ENCODE data around the gene ACAT2.

ACAT2 gene

GRCh38 chr6:159819098-159819497 lies 57.3 kb downstream of the ACAT2 start:
- Histone ChIP-seq H2AFZ (ENCODE audit: insufficient read depth, low read length, poor library complexity) (no peak overlapping the region), H3K36me3 (ENCODE audit: control insufficient read depth in 1 of 2, insufficient read depth in 2 of 2, low read length in 2 of 2) (peaks cover 0 to 4% of the 10 kb centered on the region in 2 experiments), H3K79me1 (ENCODE audit: low read length) (peaks cover 11% of the 10 kb centered on the region), H3K9me3 (ENCODE audit: insufficient read depth, low read depth, low read length) (peaks cover 8% of the 10 kb centered on the region), H3K79me2 (ENCODE audit: control insufficient read depth, insufficient read depth, low read length, poor library complexity) (no peaks in the 10 kb centered on the region), H3K4me1 (ENCODE audit: control insufficient read depth in 1 of 2, insufficient read depth in 2 of 2, low read length in 2 of 2) (peaks cover 8 to 17% of the 10 kb centered on the region in 2 experiments), H2BK12ac (ENCODE audit: low read length) (no peak overlapping the region), H3K27ac (ENCODE audit: low read depth, low read length) (no peak overlapping the region), H4K91ac (ENCODE audit: low read depth, low read length) (no peak overlapping the region), H3K18ac (ENCODE audit: low read length) (no peak overlapping the region), H4K12ac (ENCODE audit: low read depth, low read length) (no peak overlapping the region), H2BK5ac (ENCODE audit: low read depth, low read length, poor library complexity) (no peak overlapping the region), H3K23ac (ENCODE audit: low read length) (no peak overlapping the region), H3K4me2 (ENCODE audit: low read length) (no peak overlapping the region), H3K14ac (ENCODE audit: low read length) (no peak overlapping the region), H2BK120ac (ENCODE audit: insufficient read depth, low read length, poor library complexity) (no peak overlapping the region), H3K4ac (ENCODE audit: low read depth, low read length) (no peak overlapping the region), H4K8ac (ENCODE audit: low read depth, low read length) (no peak overlapping the region), H3K9ac (ENCODE audit: low read length) (no peak overlapping the region), H3K27me3 (ENCODE audit: insufficient read depth, low read length) (no peaks in the 10 kb centered on the region), H2AK5ac (ENCODE audit: low read length) (no peak overlapping the region), H3K4me3 (ENCODE audit: low read depth, low read length) (no peak overlapping the region)
- WGBS (ENCODE audit: extremely low coverage, insufficient coverage, insufficient read length), result no CpG with 5 or more reads among the region's 16 CpGs
- no peak for DNase-seq

GRCh38 chr6:159819932-159820640 lies 58.2 kb downstream of the ACAT2 start:
- DNase-seq, result no peak
- Histone ChIP-seq H2BK5ac (ENCODE audit: low read depth, low read length, poor library complexity) (no peak overlapping the region), H2BK12ac (ENCODE audit: low read length) (no peak overlapping the region), H4K12ac (ENCODE audit: low read depth, low read length) (no peak overlapping the region), H2AK5ac (ENCODE audit: low read length) (no peak overlapping the region), H3K9ac (ENCODE audit: low read length) (no peak overlapping the region), H3K18ac (ENCODE audit: low read length) (no peak overlapping the region), H3K4me2 (ENCODE audit: low read length) (no peak overlapping the region), H3K4me1 (ENCODE audit: control insufficient read depth in 1 of 2, insufficient read depth in 2 of 2, low read length in 2 of 2) (peaks cover 4 to 8% of the 10 kb centered on the region in 2 experiments), H3K23ac (ENCODE audit: low read length) (no peak overlapping the region), H3K14ac (ENCODE audit: low read length) (no peak overlapping the region), H3K27ac (ENCODE audit: low read depth, low read length) (no peak overlapping the region), H3K79me1 (ENCODE audit: low read length) (peaks cover 3% of the 10 kb centered on the region), H2AFZ (ENCODE audit: insufficient read depth, low read length, poor library complexity) (no peak overlapping the region), H3K27me3 (ENCODE audit: insufficient read depth, low read length) (no peaks in the 10 kb centered on the region), H3K79me2 (ENCODE audit: control insufficient read depth, insufficient read depth, low read length, poor library complexity) (no peaks in the 10 kb centered on the region), H3K4ac (ENCODE audit: low read depth, low read length) (no peak overlapping the region), H3K36me3 (ENCODE audit: control insufficient read depth in 1 of 2, insufficient read depth in 2 of 2, low read length in 2 of 2) (peaks cover 0 to 4% of the 10 kb centered on the region in 2 experiments), H2BK120ac (ENCODE audit: insufficient read depth, low read length, poor library complexity) (no peak overlapping the region), H3K4me3 (ENCODE audit: low read depth, low read length) (no peak overlapping the region), H3K9me3 (ENCODE audit: insufficient read depth, low read depth, low read length) (peaks cover 6% of the 10 kb centered on the region), H4K91ac (ENCODE audit: low read depth, low read length) (no peak overlapping the region), H4K8ac (ENCODE audit: low read depth, low read length) (no peak overlapping the region)
- no CpG with 5 or more reads among the region's 28 CpGs for WGBS (ENCODE audit: extremely low coverage, insufficient coverage, insufficient read length)

- no peak overlapping the region for H2BK5ac ChIP-seq (ENCODE audit: low read depth, low read length, poor library complexity)
- no peak for DNase-seq
- H3K18ac ChIP-seq (ENCODE audit: low read length), result no peak overlapping the region
- H2BK12ac ChIP-seq (ENCODE audit: low read length), result no peak overlapping the region
- no CpG with 5 or more reads among the region's 11 CpGs for WGBS (ENCODE audit: extremely low coverage, insufficient coverage, insufficient read length)
- no peak overlapping the region for H3K14ac ChIP-seq (ENCODE audit: low read length)
- no peak overlapping the region for H3K4me2 ChIP-seq (ENCODE audit: low read length)
- H3K9ac ChIP-seq (ENCODE audit: low read length), result no peak overlapping the region
- H3K4ac ChIP-seq (ENCODE audit: low read depth, low read length), result no peak overlapping the region
- H3K79me2 ChIP-seq (ENCODE audit: control insufficient read depth, insufficient read depth, low read length, poor library complexity), result no peaks in the 10 kb centered on the region
- H3K27me3 ChIP-seq (ENCODE audit: insufficient read depth, low read length), result no peaks in the 10 kb centered on the region
- H3K27ac ChIP-seq (ENCODE audit: low read depth, low read length), result no peak overlapping the region
- H3K9me3 ChIP-seq (ENCODE audit: insufficient read depth, low read depth, low read length), result peaks cover 6% of the 10 kb centered on the region
- no peak overlapping the region for H3K23ac ChIP-seq (ENCODE audit: low read length)
- H4K91ac ChIP-seq (ENCODE audit: low read depth, low read length), result no peak overlapping the region
- peaks cover 0 to 3% of the 10 kb centered on the region in 2 experiments for H3K4me1 ChIP-seq (ENCODE audit: control insufficient read depth in 1 of 2, insufficient read depth in 2 of 2, low read length in 2 of 2)
- no peak overlapping the region for H4K8ac ChIP-seq (ENCODE audit: low read depth, low read length)
- H2AK5ac ChIP-seq (ENCODE audit: low read length), result no peak overlapping the region
- H4K12ac ChIP-seq (ENCODE audit: low read depth, low read length), result no peak overlapping the region
- H3K79me1 ChIP-seq (ENCODE audit: low read length), result peaks cover 2% of the 10 kb centered on the region
- H3K4me3 ChIP-seq (ENCODE audit: low read depth, low read length), result no peak overlapping the region
- H3K36me3 ChIP-seq (ENCODE audit: control insufficient read depth in 1 of 2, insufficient read depth in 2 of 2, low read length in 2 of 2), result peaks cover 0 to 4% of the 10 kb centered on the region in 2 experiments
- H2AFZ ChIP-seq (ENCODE audit: insufficient read depth, low read length, poor library complexity), result no peak overlapping the region
- H2BK120ac ChIP-seq (ENCODE audit: insufficient read depth, low read length, poor library complexity), result no peak overlapping the region
Measured at GRCh38 chr6:159821122-159821521, 59.3 kb downstream of the ACAT2 start.

GRCh38 chr6:159821726-159822125 lies 59.9 kb downstream of the ACAT2 start:
- WGBS (ENCODE audit: extremely low coverage, insufficient coverage, insufficient read length), result no CpG with 5 or more reads among the region's 10 CpGs
- no peak overlapping the region for H3K23ac ChIP-seq (ENCODE audit: low read length)
- no peak overlapping the region for H3K9ac ChIP-seq (ENCODE audit: low read length)
- H4K8ac ChIP-seq (ENCODE audit: low read depth, low read length), result no peak overlapping the region
- DNase-seq, result no peak
- H3K79me2 ChIP-seq (ENCODE audit: control insufficient read depth, insufficient read depth, low read length, poor library complexity), result no peaks in the 10 kb centered on the region
- no peak overlapping the region for H3K4me3 ChIP-seq (ENCODE audit: low read depth, low read length)
- no peak overlapping the region for H2BK120ac ChIP-seq (ENCODE audit: insufficient read depth, low read length, poor library complexity)
- no peaks in the 10 kb centered on the region for H3K27me3 ChIP-seq (ENCODE audit: insufficient read depth, low read length)
- H4K91ac ChIP-seq (ENCODE audit: low read depth, low read length), result no peak overlapping the region
- H2AFZ ChIP-seq (ENCODE audit: insufficient read depth, low read length, poor library complexity), result no peak overlapping the region
- no peak overlapping the region for H3K14ac ChIP-seq (ENCODE audit: low read length)
- H2BK5ac ChIP-seq (ENCODE audit: low read depth, low read length, poor library complexity), result no peak overlapping the region
- H2BK12ac ChIP-seq (ENCODE audit: low read length), result no peak overlapping the region
- no peaks in the 10 kb centered on the region for H3K79me1 ChIP-seq (ENCODE audit: low read length)
- no peak overlapping the region for H3K4me2 ChIP-seq (ENCODE audit: low read length)
- H4K12ac ChIP-seq (ENCODE audit: low read depth, low read length), result no peak overlapping the region
- H3K4ac ChIP-seq (ENCODE audit: low read depth, low read length), result no peak overlapping the region
- H3K27ac ChIP-seq (ENCODE audit: low read depth, low read length), result no peak overlapping the region
- peaks cover 0 to 4% of the 10 kb centered on the region in 2 experiments for H3K36me3 ChIP-seq (ENCODE audit: control insufficient read depth in 1 of 2, insufficient read depth in 2 of 2, low read length in 2 of 2)
- no peak overlapping the region for H3K18ac ChIP-seq (ENCODE audit: low read length)
- no peak overlapping the region for H2AK5ac ChIP-seq (ENCODE audit: low read length)
- H3K4me1 ChIP-seq (ENCODE audit: control insufficient read depth in 1 of 2, insufficient read depth in 2 of 2, low read length in 2 of 2), result no peaks in the 10 kb centered on the region
- H3K9me3 ChIP-seq (ENCODE audit: insufficient read depth, low read depth, low read length), result peaks cover 6% of the 10 kb centered on the region

Measured in trophoblast cell (in vitro differentiated cells and primary cell).